GM19328 (cell line): ENCODE data around the gene ARHGAP42.
A peak's percentile ranks its signal among the peaks of the same experiment; 100 is the strongest.
"Not testable (repeated sequence)": the region's sequence is repeated elsewhere in the genome, so short reads cannot be mapped to it uniquely, and the experiment has no call there.

Source experiments
- ATAC-seq: cut with Tn5 transposase; IDR thresholded peaks from one replicate; pipeline ENCODE4 v1.9.1; 2021; ENCODE audit warnings: mild to moderate bottlenecking, moderate library complexity; ENCODE audit not compliant: unreplicated experiment

The ARHGAP42 gene, protein sequence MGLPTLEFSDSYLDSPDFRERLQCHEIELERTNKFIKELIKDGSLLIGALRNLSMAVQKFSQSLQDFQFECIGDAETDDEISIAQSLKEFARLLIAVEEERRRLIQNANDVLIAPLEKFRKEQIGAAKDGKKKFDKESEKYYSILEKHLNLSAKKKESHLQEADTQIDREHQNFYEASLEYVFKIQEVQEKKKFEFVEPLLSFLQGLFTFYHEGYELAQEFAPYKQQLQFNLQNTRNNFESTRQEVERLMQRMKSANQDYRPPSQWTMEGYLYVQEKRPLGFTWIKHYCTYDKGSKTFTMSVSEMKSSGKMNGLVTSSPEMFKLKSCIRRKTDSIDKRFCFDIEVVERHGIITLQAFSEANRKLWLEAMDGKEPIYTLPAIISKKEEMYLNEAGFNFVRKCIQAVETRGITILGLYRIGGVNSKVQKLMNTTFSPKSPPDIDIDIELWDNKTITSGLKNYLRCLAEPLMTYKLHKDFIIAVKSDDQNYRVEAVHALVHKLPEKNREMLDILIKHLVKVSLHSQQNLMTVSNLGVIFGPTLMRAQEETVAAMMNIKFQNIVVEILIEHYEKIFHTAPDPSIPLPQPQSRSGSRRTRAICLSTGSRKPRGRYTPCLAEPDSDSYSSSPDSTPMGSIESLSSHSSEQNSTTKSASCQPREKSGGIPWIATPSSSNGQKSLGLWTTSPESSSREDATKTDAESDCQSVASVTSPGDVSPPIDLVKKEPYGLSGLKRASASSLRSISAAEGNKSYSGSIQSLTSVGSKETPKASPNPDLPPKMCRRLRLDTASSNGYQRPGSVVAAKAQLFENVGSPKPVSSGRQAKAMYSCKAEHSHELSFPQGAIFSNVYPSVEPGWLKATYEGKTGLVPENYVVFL

GRCh38 chr11:100687054-100687629 is at the start of gene ARHGAP42:
Gene ARHGAP42 (plus strand): TSS chr11:100687288. CDS start chr11:100687679, 391 bp downstream.
- ATAC-seq = peak; percentile 71

- ATAC-seq = no peak
Measured at GRCh38 chr11:100637706-100638105, 49.4 kb upstream of the ARHGAP42 start.

GRCh38 chr11:100638648-100639047 is 48.4 kb upstream of the ARHGAP42 start:
- no peak for ATAC-seq

DNA sequence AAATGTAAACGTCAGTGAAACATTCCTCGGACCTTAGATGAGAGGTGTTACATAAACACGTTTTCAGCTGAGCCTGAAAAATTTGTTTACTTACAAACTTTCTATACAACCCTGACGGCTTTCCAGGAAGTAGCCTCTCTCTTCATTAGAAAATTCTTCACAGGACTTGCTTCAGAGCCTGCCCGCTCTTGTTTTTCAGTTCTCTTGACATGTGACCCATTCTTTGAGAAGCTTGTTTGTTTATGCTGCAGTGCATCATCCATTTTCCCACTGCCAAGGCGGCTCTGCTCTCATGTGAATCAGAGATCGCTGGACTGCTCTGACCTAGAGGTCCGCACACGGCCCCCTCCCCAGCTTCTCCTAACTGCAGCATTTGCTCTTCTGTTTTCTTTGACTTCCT is 47.9 kb upstream of the ARHGAP42 start:
- ATAC-seq = no peak

DNA sequence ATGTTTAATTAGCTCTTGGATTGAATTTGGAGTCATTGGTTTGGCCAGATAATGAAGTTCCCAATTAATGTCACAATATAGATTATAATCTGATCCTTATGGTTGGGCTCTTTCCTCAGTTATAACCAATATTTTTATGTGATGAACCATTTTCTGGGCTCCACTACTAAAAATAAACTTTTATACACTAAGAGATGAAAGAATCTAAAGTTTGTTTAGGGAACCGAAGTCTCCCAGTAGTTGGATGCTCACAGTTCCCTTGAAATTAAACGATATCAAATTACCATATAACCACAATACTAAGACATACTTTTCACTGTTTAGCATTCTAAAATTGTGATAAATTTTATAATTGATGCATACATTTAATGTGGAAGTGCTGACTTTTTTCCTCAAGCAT is 47.0 kb upstream of the ARHGAP42 start:
- ATAC-seq = no peak

DNA sequence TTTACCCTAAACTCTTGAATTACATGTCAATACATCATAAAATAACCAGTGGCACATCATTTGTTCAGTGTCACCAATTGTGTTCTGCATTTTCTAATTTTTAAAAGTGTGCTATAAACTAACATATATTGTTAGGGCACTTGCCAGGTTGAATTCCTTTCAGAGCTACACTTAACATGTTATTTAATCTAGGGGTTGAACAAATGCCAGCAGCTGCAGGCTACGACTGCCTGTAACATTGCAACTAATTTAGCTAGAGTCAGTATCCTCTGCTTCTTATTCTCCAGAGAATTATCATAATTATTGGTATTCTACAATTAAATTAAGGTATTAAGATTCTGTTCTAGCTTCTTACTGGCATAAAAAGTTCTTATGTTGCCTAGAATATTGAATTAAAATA is 46.4 kb upstream of the ARHGAP42 start:
- no peak for ATAC-seq

GRCh38 chr11:100641456-100641855 is 45.6 kb upstream of the ARHGAP42 start:
- no peak for ATAC-seq

- no peak for ATAC-seq
Measured at GRCh38 chr11:100646545-100646944, 40.5 kb upstream of the ARHGAP42 start.

DNA sequence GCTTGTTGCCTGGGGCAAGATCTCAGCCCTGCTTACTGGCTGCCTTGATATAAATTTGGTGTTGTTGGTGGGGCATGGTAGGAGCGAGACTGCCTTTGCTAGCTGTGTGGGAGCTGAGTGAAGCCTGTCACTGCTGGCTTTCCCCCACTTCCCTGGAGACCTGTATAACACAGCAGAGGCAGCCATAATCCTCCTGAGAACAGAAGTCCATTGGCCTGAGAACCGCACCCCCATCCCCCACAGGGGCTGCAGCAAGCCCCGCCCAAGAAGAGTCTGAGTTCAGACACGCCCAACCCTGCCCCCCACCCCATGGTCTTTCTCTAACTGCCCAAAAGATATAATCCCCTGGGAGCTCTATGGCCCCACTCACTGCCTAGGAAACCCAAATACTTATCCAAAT is 39.2 kb upstream of the ARHGAP42 start:
- ATAC-seq = no peak

- ATAC-seq = no peak
Measured at GRCh38 chr11:100663583-100663982, 23.5 kb upstream of the ARHGAP42 start.

DNA sequence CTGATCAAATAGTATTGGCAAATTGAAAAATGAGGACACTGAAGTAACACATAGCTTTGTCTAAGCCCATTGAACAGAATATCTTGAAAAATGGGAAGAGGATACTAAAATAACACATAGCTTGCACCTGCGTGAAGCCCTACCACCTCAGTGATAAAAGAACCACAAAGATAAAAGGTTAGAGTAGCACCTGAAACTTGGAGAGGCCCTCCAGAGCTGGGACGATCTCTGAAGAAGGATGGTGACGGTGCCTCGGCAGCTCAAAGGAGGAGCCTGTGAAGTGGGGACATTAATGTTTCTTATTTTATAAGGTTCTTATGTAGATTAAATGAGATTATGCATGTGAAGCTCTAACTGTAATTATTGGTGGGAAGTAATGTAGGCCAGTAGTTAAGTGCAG is 23.1 kb upstream of the ARHGAP42 start:
- ATAC-seq = no peak

GRCh38 chr11:100666816-100667215 is 20.3 kb upstream of the ARHGAP42 start:
- ATAC-seq = not testable (repeated sequence)

- no peak for ATAC-seq
Measured at GRCh38 chr11:100667449-100667848, 19.6 kb upstream of the ARHGAP42 start.

DNA sequence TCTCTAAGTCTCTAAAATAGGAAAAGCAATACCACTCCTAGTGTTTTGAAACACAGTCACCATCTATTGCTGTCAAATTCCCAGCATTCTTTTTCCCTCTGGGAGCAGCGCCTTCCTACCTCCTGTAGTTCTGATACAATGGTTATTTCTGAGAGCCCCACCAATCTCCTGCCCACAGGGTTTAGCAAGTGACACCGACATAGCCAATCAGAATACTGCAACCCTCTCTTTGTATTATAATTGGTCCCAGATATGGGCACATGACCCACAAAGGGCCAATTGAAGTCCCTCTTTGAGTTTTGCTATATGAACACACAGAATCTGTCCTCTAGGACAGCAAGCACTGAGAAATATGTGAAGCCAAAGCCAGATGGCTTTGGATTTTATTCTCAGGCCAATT is 16.9 kb upstream of the ARHGAP42 start:
- no peak for ATAC-seq

DNA sequence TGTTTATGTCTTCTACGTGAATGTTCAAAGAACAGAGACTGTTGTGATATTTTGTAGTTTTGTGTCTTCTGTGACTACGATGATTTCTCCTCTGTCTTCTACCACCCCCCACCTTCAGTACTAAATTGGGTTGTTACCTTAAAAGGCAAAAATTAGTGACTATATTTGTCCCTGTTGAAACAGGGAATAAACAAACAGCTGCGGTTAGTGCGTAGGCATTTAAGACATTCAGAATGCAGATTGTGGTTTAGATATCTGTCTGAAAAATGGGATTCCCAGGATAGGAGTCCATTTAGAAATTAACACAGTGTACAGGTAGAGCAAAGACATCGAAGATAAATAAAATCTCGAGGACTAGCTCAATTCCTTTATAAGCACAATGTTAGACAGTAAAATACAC is 15.6 kb upstream of the ARHGAP42 start:
- no peak for ATAC-seq

GRCh38 chr11:100672498-100673033 is 14.5 kb upstream of the ARHGAP42 start:
- no peak for ATAC-seq

DNA sequence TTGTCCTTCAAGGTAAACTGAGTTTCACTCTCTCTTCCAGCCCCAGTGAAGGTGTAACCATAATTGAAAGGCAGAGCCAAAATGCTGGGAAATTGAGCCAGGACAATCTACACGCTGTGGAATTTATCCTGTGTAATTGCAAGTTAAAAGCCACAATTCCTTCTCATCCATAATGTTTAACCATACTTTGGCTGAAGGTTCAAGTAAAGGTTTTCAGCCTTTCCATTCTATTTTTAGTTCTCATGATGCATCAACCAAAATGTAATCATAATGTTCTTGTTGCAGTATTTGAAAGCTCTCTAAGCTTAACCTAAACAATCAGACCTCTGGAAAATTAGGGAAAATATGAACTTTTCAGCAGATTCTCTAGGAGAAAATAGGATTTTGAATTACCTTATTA is 14.0 kb upstream of the ARHGAP42 start:
- ATAC-seq = no peak

DNA sequence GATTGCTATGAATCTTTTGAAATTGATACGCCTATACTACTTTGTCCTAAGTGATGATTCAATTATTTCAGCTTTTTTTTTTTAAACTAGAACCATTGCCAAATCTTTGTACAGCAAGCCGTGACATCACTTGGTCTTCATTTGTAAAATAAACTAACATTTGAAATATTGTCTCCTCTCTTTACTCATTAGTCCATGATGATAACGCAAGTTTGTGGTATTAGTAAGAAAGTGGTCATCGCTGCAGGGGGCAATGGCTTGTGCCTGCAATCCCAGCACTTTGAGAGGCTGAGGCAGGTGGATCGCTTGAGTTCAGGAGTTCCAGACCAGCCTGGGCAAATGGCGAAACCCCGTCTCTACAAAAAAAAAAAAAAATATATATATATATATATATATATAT is 12.9 kb upstream of the ARHGAP42 start:
- no peak for ATAC-seq

DNA sequence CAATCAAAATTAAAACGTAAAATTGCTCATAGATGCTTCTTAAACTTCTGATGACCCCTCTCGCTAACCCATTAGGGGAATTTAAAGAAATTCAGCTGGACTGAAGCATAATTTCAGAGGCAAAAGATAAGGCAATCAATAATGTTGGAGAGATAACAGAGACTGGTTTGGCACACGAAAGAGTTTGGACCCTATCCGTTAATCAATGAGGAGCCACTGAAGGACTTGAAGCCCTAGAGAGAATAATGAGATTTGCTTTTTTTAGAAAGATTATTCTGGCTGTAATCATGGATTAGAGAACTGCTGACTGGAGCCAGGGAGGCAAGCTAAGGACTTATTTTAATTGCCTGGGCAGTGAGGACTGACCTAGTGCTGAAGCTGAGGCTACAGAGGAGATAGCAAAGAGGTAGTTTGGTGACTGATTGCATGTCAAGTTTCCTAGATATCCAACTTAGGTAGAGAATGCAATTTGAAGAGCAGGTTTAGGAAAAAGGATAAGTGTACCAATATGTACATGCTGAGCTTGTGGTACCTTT is 11.9 kb upstream of the ARHGAP42 start:
- ATAC-seq = no peak

- ATAC-seq = no peak
Measured at GRCh38 chr11:100676901-100677300, 10.2 kb upstream of the ARHGAP42 start.

DNA sequence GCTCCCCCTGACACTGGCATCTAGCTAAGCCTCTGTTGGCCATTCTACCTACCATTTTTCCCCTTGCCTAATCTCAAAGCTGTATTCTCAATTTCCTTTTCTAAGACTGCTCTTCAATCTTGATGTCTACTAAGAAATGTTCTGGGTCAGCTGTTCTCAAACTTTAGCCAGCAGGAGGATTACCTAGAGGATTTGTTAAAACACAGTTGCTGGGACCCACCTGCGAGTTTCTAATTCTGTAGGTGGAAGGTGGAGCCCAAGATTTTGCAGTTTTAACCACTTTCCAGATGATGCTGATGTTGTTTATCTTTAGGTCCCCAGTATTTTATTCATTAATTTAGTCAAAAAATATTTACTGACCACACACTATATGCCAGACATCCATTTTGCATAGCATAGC is 9.3 kb upstream of the ARHGAP42 start:
- ATAC-seq = no peak
